Activated CD4-positive, alpha-beta T cell treated with anti-CD3 and anti-CD28 coated beads, Interleukin-10, Interleukin-2, amounts not matched to agents 100 ng/mL and 50 ng/mL, durations not matched to agents 16 hours and 8 hours (primary cell): Measurements from ENCODE around the gene RDH12.

Experiments used
- DNase-seq: peaks from one replicate; pipeline ENCODE4 v3.0.0-alpha.2; 2020

Gene RDH12

DNA sequence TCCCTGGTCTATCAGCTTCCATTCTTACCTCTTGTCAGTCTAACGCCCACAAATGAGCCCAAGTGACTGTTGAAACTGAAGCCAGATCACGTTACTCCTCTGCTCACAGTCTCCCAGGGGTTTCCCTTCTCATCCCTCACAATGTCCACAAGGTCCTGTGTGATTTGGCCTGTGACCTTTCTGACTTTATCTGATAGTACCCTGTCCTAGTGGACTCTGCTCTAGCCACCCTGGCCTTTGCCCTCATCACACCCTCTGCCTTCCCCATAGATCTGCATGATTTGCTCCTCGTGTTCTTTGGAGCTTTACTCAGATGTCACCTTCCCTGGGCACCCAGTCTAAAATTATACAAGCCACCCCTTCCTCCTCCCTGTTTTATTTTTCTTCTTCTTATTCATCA, 55.5 kb downstream of the RDH12 start:
- DNase-seq, result no peak

DNA sequence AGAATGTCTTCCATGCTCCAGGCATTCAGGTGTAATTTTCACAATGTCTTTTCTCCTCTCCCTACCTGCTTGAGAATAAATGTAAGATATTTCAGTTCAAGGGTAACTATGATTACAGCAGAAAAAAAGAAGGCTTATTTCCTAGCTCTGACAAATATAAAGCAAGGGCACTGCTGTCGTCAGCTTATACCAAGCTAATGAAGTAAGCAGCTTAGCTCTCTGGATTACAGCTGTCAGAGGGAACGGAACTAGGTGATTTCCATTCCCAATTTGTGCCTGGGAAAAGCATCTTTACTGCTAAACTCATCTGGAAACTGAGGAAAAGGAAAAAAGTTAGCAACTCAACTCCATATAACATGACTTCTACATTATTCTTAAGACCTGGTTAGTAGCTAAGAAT, 58.2 kb downstream of the RDH12 start:
- DNase-seq, result no peak

DNA sequence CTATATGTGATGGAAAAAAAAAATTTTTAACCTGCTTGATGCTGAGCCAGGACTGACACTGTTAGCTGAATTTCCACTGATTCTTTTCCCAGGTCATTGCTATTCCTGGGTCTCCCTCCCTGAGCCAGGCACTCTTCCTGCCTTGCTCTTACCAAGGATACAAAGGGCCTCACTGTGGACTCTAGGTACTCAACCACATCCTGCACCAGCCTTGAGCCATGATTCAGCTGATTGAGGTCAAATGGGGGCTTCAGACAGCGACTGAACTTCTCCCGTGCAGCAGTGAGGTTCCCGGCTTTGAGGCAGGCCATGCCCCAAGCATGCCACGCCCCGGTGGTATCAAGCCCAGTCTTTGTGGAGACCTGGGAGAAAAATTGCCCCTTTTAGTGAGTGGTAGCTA, 60.4 kb downstream of the RDH12 start:
- DNase-seq, result no peak

DNA sequence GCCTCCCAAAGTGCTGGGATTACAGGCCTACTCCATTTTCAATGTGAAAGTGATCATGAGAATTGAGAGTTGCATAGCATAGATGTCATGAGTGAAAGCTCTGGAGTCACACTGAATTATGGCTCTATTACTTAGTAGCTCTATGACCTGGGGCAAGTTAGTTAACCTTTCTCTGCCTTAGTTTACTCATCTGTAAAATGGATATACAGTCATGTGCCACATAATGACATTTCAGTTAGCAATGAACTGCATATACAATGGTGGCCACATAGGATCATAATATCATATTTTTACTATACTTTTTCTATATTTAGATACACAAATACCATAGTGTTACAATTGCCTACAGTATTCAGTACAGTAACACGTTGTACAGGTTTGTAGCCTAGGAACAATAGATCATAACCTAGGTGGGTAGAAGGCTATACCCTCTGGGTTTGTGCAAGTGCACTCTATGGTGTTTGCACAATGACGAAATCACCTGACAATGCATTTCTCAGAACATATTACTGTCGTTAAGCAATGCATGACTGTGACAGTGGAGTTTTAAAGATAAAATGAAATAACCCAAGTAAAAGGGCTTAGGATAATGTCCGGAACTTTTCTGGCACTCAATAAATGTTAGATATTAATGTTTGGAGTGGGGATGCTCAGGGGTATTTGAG, 61.6 kb downstream of the RDH12 start:
- no peak for DNase-seq

DNA sequence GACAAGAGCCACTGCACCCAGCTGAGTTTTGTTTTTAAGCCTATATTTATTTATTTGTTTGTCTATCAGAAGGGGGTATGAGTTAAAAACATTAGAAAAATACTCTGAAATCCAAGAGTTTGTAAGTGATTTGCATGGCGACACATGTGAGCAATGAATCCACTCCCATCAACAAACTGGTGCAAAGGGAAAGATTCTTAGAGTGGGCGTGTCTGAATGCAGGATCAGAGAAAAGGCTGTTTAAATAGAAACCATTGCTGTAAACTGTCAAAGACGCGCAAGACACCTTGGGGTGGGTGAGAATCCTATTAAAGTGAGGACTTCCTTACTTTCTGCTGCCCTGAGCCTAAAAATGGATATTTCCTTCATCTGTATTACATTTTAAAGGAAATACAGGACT, 62.8 kb downstream of the RDH12 start:
- no peak for DNase-seq

DNA sequence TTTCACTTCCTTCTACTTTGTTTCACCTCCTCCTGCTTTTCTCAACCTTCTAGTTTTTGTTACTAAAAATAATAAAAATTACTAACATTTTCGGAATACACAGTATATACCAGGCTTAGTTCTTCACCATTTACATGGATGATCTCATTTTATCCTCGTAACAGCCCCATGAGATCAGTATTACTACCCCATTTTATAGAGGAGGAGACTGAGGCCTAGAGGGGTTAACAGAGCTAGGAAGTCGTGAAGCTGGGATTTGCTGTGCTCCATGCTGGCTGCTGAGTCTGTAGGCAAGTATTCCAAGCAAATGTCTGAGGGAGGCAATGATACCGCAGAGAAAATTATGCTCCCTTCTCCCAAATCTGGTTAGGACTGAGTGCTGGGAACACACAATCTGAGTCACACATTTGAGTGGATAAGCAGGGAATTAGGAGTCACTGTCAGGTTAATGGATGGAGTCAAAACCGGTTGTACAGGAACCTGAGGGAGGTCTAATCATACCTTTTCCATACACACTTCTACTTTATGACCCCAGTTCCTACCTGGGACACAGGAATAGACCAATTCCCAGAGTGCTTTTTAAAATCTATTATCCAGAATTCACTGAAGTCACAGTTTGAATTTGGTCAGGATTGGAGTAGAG, 63.6 kb downstream of the RDH12 start:
- DNase-seq, result no peak

DNA sequence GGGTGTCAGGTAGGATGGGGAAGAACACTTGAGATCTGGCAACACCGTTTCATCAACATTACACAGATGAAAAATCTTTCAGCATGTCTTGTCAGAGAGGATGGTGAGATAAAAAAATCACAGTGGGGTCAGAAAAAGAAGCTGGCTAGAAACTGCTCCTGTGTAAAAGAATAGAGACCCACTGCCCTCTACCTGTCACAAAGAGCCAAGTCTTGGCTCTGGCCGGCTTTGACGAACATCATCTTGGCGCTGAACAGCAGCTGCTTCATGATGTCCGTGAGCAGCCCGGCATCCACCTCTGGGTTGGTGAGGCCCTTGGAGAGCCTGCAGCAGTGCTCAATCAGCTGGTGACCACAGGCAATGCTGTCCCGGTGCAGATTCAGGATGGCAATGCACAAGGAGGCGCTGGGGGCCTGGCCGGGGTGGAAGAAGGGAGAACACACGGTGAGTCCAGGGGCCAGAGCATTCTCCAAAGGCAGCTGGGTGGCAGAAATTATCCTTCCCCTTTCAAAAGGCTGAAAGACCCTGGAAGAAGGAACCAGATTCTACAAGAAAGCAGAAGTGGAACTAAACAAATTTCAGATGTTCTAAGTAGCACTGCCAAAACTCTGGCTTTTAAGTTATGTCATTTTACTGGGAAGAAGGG, 64.5 kb downstream of the RDH12 start:
- DNase-seq, result no peak

DNA sequence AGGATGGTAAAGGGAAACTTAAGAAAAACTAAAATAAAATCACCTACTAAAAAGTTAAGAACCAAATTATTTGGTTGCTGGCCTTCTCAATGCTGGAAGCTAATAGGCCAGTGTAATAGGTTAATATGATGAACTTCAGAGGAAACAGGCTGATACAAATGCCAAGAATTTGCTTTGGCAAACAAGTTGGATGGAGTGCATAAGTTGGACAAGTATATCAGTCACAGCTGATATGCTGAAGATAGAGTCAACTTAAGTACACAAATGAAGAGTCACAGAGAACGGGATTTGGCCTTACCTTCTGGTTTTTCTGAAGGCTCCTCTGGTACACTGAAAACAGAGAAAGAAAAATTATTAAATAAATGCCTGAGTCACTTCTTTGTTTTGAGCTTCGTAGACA, 66.5 kb downstream of the RDH12 start:
- DNase-seq, result no peak

DNA sequence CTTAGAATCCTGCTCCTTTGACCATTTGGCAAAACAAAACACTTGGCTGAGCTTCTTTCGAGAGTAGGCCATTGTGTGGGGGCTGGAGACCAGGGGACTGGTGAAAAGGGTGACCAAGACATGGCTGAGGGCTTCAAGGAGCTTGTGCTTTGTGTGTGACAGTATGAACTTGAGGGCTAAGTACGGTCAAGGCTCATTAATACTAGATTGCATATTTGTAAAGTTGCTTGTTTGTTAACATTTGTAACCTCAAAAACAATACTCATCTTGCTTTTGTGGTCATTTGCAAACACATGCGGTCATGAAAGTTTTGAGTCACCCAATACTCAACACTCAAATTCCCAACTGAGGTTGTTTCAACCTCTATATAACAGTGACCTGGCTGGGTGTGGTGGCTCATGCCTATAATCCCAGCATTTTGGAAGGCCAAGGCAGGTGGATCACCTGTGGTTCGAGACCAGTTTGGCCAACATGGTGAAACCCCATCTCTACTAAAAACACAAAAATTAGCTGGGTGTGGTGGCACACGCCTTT, 72.2 kb downstream of the RDH12 start:
- no peak for DNase-seq

DNA sequence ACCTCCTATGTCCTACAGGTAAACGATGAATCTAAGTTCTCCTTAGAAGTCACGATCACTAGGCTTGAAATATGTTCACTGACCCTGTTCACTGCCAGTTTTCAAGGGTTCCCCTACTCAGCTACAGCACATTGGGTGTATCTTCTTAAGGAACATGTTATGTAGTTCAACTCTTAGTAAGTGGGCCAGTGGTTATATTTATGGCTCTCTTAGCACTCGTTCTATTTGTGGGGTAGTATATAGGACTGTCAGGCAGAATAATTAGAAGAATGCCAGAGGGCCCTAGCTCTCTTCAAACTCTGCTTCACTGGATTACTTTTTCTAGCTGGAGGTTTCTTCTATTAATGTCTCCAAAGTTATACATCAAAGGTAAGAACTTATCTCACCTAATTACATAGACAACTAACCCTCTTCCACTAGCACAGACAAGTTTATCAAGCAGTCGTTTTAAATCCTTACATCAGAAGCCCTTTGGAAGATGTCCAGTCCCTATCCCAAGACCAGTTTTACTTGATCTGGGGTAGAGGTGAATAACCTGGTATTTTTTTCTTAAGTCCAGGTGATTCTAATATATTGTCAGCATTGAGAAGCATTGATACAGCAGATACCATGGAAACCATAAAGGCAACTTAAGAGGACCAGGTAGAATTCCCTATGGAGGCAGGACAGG, 75.1 kb downstream of the RDH12 start:
- DNase-seq, result no peak

DNA sequence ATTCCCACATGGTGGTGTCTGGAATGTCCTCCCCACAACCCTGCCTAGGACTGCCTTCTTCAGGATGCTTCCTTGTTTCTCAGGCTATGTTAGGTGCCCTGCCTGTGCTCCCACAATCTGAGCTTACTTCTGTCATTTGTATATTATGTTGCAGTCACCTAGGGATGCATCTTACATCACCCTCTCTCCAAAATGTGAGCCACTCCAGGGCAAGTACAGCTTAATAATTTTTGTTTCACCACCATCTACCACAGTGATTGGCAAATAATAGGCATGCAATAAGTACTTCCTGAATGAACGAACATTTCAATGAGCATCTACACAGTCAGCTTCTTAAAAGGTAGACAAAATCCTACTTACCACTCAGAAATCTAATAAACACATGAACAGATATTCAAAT, 77.1 kb downstream of the RDH12 start:
- no peak for DNase-seq

DNA sequence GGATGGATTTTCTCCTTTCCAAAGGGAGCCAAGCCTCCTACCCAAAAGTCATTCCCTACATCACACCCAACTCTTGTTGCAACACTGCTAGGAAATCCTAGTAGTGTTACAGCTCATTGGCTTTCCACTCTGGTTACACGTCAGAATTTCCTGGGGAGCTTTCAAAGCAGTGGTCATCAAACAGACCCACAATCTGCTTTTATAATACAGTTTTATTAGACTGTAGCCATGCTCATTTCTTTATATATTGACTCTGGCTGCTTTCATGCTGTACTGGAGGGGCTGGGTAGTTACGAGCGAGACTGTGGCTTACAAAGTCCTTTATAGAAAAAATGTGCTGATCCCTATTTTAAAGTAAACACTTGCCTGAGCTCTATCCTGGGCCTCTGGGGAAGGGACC, 80.4 kb downstream of the RDH12 start:
- DNase-seq, result no peak
